Measurements from ENCODE around the gene SYT13.

SYT13 gene

GRCh38 chr11:45303316-45303715, 17.2 kb upstream of the SYT13 start:
- ATAC-seq = no peak
- TF ChIP-seq TCF4 (CRISPR knock-in tag; IDR thresholded peaks at IDR 0.05; ENCODE audit: borderline replicate concordance) (no peak), TOX (CRISPR knock-in tag; IDR thresholded peaks at IDR 0.05; ENCODE audit: borderline replicate concordance) (no peak), ZNF565 (CRISPR knock-in tag; conservative IDR thresholded peaks at IDR 0.05; ENCODE audit: low read depth) (no peak), ZNF70 (CRISPR knock-in tag; IDR thresholded peaks at IDR 0.05) (no peak), CREB5 (CRISPR knock-in tag; IDR thresholded peaks at IDR 0.05; ENCODE audit: low read depth) (no peak), ZNF8 (CRISPR knock-in tag; IDR thresholded peaks at IDR 0.05) (no peak), OSR1 (CRISPR knock-in tag; IDR thresholded peaks at IDR 0.05) (no peak), CSDC2 (CRISPR knock-in tag; IDR thresholded peaks at IDR 0.05) (no peak), CSRNP3 (CRISPR knock-in tag; IDR thresholded peaks at IDR 0.05) (no peak), ZC3H10 (CRISPR knock-in tag; IDR thresholded peaks at IDR 0.05) (no peak), ZFP30 (CRISPR knock-in tag; IDR thresholded peaks at IDR 0.05) (no peak), ZFP3 (CRISPR knock-in tag; IDR thresholded peaks at IDR 0.05) (no peak), POU6F1 (CRISPR knock-in tag; IDR thresholded peaks at IDR 0.05; ENCODE audit: borderline replicate concordance, low read depth) (no peak), ISL1 (CRISPR knock-in tag; IDR thresholded peaks at IDR 0.05) (no peak), ARNTL (CRISPR knock-in tag; IDR thresholded peaks at IDR 0.05; ENCODE audit: borderline replicate concordance, low read depth) (no peak)

- ATAC-seq = no peak
- no peak for TF ChIP-seq POU6F1 (CRISPR knock-in tag; IDR thresholded peaks at IDR 0.05; ENCODE audit: borderline replicate concordance, low read depth)
- no peak for TF ChIP-seq ARNTL (CRISPR knock-in tag; IDR thresholded peaks at IDR 0.05; ENCODE audit: borderline replicate concordance, low read depth)
These were observed 15.6 kb upstream of the SYT13 start for GRCh38 chr11:45301537-45302246.

GRCh38 chr11:45300715-45301114, 14.6 kb upstream of the SYT13 start:
- TF ChIP-seq PATZ1 (CRISPR knock-in tag; IDR thresholded peaks at IDR 0.05; ENCODE audit: borderline replicate concordance) (no peak), ZFP3 (CRISPR knock-in tag; IDR thresholded peaks at IDR 0.05) (no peak), POU6F1 (CRISPR knock-in tag; IDR thresholded peaks at IDR 0.05; ENCODE audit: borderline replicate concordance, low read depth) (no peak), SNAI2 (CRISPR knock-in tag; IDR thresholded peaks at IDR 0.05) (no peak), TOX (CRISPR knock-in tag; IDR thresholded peaks at IDR 0.05; ENCODE audit: borderline replicate concordance) (no peak), ZFP30 (CRISPR knock-in tag; IDR thresholded peaks at IDR 0.05) (no peak), ZC3H10 (CRISPR knock-in tag; IDR thresholded peaks at IDR 0.05) (no peak), CREB5 (CRISPR knock-in tag; IDR thresholded peaks at IDR 0.05; ENCODE audit: low read depth) (no peak), PPARA (CRISPR knock-in tag; IDR thresholded peaks at IDR 0.05; ENCODE audit: borderline replicate concordance) (no peak), ARNTL (CRISPR knock-in tag; IDR thresholded peaks at IDR 0.05; ENCODE audit: borderline replicate concordance, low read depth) (no peak), RARB (CRISPR knock-in tag; IDR thresholded peaks at IDR 0.05) (no peak), TSHZ2 (CRISPR knock-in tag; IDR thresholded peaks at IDR 0.05) (no peak), ZNF565 (CRISPR knock-in tag; conservative IDR thresholded peaks at IDR 0.05; ENCODE audit: low read depth) (no peak), ISL1 (CRISPR knock-in tag; IDR thresholded peaks at IDR 0.05) (no peak)
- ATAC-seq = no peak

Data from SK-N-SH treated with all-trans-retinoic acid at 6 μM for 48 hours (cell line).